Glomerular visceral epithelial cell (primary cell): ENCODE data around the gene ZNF665.
A peak's percentile ranks its signal among the peaks of the same experiment; 100 is the strongest.
"Not testable (repeated sequence)": the region's sequence is repeated elsewhere in the genome, so short reads cannot be mapped to it uniquely, and the experiment has no call there.

ENCODE experiments used
- DNase-seq: peaks from one replicate; pipeline ENCODE4 v3.0.0-alpha.2; 2016; ENCODE audit errors: extremely low spot score

Gene ZNF665

DNA sequence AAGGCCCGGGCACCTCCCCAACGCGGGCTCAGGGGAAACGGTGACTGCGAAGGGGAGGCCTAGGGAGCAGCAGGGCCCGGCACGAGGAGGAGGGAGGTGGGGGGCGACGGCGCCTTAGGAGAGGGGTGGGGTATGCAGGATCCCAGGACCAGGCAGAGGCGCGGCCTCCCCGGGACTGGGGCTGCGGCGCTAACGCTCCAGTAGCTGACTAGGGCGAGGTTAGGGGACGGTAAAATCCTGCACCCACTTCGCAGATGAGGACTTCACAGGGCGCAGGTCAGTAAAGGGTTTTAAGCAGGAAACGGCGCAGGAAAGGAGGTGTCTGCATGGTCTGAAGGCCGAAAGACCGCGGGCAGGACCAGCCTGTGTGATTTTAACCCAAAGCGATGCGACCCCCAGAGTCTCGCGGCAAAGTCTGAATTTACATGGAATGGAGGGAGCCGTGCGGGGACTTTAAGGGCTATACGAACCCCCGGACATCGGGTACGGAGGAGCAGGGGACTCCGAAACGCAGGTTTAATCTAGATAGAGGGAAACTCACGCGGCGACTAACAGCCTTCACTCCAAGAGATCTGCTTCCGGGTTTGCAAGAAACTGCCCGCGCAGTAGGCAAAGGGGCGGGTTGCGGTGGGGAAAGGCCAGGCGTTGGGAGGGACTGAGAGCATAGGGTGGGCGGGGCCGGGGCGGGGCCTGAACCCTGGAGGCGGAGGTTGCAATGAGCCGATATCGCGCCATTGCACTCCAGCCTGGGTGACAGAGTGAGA lies at the start of gene ZNF665:
ZNF665 (minus strand) TSS at position 588 of the 764 bp plus-strand sequence. CDS start 10,460 bp downstream, outside the sequence.
- DNase-seq, result no peak

DNA sequence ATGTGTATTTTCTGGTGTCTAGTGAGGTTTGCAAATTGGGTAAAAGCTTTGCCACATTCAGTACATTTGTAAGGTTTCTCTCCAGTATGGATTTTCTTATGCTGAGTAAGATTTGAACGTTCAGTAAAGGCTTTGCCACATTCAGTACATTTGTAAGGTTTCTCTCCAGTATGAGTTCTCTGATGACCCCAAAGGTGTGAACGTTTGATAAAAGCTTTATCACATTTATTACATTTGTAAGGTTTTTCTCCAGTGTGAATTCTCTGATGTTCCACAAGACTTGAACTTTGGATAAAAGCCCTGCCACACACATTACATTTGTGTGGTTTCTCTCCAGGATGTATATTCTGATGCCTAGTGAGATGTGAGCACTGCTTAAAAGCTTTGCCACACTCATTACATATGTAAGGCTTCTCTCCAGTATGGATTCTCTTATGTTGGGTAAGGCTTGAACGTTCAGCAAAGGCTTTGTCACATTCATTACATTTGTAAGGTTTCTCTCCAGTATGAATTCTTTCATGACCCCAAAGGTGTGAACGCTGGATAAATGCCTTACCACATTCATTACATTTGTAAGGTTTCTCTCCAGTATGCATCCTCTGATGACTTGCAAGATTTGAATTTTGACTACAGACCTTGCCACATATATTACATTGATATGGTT lies 44.1 kb upstream of the ZNF665 start:
- DNase-seq, result no peak

DNA sequence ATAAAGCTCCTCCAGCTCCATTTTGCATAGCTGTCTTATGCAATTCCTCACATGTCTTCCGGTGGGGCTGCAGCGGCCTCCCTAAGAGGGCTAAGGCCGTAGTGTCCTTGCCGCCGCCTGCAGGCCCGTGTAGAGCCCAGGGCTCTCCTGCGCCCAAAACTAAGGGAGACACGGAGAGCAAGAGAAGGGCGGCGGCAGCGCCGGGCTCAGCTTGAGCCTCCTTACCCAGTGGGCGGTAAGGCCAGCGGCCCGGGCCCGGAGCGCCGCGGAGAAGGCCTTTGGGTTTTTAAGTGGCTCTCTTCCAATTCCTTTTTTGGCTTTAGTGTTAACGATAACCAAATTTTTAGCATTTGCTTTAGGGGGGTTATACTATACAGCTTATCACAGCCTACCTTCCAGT lies 31.4 kb upstream of the ZNF665 start:
- no peak for DNase-seq

DNA sequence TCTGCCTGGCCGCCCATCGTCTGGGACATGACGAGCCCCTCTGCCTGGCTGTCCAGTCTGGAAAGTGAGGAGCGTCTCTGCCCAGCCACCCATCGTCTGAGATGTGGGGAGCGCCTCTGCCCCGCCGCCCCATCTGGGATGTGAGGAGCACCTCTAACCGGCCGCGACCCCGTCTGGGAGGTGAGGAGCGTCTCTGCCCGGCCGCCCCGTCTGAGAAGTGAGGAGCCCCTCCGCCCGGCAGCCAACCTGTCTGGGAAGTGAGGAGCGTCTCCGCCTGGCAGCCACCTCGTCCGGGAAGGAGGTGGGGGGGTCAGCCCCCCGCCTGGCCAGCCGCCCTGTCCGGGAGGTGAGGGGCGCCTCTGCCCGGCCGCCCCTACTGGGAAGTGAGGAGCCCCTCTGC lies 29.6 kb upstream of the ZNF665 start:
- DNase-seq, result not testable (repeated sequence)

DNA sequence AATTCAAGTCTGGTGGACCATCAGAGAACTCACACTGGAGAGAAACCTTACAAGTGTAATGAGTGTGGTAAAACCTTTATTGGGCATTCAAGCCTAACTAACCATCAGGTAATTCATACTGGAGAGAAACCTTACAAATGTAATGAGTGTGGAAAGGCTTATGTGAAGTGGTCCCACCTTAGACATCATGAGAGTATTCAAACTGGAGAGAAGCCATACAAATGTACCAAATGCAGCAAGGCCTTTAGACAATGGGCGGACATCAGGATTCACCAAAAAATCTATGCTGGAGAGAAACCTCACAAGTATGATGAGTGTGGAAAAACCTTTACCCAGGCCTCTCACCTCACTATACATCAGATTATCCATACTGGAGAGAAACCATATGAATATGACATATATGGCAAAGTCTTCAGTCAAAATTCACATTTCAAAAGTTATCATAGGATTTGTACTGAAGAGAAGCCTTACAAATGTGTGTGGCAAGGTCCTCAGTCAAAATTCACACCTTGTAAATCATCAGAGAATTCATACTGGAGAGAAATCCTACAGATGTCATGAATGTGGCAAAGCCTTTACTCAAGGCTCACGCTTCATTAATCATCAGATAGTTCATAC lies 19.7 kb upstream of the ZNF665 start:
- no peak for DNase-seq

- DNase-seq, result not testable (repeated sequence)
Observed at GRCh38 chr19:53211554-53211953, 18.4 kb upstream of the ZNF665 start.

- DNase-seq, result peak; percentile 23
Observed at GRCh38 chr19:53196777-53197396, 3.7 kb upstream of the ZNF665 start.

DNA sequence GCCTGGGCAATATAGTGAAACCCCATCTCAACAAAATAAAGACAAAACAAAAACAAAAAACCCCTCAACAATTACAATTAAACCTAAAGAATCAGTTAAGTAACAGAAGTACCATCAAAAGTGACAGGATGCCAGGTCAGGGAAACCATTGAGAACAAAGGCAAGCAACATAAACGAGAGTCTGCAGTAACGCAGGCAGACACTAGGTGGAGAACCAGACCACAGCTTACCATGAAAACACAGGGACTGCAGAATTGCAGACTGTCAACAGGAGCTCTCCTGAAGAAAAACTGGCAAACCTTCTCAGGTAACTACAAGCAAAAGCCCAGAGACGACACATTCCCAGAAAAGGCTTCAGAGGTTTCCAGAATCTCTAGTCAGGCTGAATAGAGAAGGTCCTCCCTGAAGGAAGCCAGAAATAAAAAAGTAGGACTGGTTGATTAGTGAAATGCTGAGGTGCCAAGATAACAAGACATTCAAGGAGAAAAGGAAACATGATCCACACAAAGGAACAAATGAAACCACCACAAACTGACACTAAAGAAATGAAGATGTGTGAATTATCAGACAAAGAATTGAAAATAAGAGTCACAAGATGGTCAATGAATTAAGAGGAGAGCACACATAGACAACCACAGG lies 2.2 kb upstream of the ZNF665 start:
- peak; percentile 22 for DNase-seq

GRCh38 chr19:53193535-53194222 lies 521 bp upstream of the ZNF665 start:
- DNase-seq, result no peak

DNA sequence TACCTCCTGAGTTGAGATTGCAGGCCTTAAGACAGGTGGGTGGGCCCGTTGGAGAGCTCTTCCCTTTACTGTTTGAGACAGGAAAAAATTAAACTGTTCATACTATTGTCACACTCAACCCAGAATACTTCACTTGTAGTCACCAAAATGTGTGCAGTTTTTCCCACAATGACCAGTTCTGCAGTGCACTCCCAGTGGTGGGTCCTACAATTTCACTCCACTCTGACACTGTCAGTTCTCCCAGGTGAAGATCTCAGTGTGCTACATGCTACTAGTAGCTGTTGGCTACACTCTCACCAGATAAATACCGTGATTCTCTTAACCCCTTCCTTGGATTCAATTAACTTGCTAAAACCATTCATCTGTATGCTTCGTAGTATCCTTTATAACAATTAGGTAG lies 2.9 kb downstream of the ZNF665 start:
- DNase-seq, result no peak

DNA sequence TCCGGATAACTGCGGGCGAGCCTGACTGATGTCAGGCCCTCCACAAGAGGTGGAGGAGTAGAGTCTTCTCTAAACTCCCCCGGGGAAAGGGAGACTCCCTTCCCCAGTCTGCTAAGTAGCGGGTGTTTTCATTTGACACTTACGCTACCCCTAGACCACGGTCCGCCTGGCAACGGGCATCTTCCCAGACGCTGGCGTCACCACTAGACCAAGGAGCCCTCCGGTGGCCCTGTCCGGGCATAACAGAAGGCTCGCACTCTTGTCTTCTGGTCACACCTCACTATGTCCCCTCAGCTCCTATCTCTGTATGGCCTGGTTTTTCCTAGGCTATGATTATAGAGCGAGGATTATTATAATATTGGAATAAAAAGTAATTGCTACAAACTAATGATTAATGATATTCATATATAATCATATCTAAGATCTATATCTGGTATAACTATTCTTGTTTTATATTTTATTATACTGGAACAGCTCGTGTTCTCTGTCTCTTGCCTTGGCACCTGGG lies 3.4 kb downstream of the ZNF665 start:
- DNase-seq, result not testable (repeated sequence)

- not testable (repeated sequence) for DNase-seq
Observed at GRCh38 chr19:53185155-53185882, 7.8 kb downstream of the ZNF665 start.

- no peak for DNase-seq
Observed at GRCh38 chr19:53183146-53183764, 9.9 kb downstream of the ZNF665 start.

GRCh38 chr19:53182202-53182601 lies 11.0 kb downstream of the ZNF665 start:
- no peak for DNase-seq

DNA sequence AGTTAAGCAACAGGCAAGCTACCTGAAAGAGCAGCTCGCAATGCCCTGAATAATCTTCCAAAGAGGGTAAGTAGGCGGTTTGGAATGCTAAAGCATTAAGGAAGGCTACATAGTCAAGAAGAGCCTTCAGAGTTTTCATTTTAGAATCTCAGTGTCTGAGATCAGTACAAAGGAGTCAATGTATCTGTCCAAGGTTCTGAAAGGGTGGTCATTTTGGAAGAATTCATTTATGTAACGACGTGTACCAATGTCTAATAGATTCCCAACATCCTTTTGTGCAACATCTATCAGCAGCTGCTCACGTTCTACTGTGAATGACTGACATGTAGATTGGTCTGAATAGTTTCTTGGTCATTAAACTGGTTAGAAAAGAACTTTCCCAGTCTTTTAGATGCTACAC lies 15.2 kb downstream of the ZNF665 start:
- no peak for DNase-seq

DNA sequence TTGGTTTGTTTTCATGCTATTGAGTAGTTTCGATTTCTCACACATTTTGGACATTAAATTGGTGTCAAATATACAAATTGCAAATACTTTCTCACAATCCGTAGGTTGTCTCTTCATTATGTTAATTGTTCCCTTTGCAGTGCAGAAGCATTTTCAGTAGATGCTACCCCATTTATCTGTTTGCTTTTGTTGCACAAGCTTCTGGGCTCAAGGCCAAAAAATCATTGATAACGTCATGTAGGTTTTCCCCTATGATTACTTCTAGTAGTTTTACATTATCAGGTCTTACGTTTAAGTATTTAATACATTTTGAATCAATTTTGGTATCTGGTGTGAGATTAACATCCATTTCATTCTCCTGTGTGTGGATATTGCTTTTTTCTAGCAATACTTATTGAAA lies 20.3 kb downstream of the ZNF665 start:
- DNase-seq, result no peak

GRCh38 chr19:53165691-53166091 lies 27.5 kb downstream of the ZNF665 start:
- DNase-seq, result no peak

DNA sequence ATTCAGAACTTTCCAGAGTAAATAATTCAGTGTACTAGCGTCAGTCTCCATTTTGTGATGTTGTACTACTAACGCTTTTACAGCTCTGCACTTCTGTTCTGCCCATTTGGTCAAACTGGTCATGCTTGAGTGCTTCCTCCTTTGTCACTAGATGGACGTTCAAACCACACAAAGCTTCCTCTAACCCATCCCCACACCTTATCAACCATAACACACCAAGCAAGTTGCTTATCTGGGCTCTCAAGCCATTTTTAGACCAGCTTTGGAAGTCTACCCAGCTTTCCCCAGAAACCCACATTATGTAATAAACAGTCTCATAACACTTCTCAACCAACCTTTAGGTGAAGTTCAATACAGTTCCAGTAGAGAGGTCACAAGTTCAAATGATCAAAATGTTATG lies 32.0 kb downstream of the ZNF665 start:
- no peak for DNase-seq

DNA sequence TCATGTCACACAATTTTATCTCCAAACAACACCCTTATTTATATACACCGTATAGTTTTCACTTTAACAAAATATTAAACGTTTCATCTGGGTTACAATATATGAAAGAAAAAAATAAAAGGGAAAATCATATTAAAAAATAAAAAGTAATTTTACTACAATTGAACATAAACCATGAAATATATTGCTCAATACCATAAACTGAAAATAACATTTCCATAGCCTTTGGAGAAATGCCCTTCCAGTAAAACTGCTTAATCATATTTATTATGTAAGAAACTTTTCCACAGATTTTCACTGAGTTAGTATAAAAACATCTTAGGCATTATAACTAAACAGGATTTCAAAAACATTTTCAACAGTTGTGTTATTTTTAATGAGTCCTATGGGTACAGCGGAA lies 32.8 kb downstream of the ZNF665 start:
- DNase-seq, result no peak

GRCh38 chr19:53158119-53158656 lies 35.0 kb downstream of the ZNF665 start:
- no peak for DNase-seq
